GM21619 (cell line): Measurements from ENCODE around the gene PRPF19.

ENCODE experiments used
- ATAC-seq: cut with Tn5 transposase; IDR thresholded peaks from one replicate; pipeline ENCODE4 v1.9.1; 2021; ENCODE audit not compliant: unreplicated experiment

PRPF19 gene

GRCh38 chr11:60875366-60876167 lies 30.8 kb downstream of the PRPF19 start:
- no peak for ATAC-seq

DNA sequence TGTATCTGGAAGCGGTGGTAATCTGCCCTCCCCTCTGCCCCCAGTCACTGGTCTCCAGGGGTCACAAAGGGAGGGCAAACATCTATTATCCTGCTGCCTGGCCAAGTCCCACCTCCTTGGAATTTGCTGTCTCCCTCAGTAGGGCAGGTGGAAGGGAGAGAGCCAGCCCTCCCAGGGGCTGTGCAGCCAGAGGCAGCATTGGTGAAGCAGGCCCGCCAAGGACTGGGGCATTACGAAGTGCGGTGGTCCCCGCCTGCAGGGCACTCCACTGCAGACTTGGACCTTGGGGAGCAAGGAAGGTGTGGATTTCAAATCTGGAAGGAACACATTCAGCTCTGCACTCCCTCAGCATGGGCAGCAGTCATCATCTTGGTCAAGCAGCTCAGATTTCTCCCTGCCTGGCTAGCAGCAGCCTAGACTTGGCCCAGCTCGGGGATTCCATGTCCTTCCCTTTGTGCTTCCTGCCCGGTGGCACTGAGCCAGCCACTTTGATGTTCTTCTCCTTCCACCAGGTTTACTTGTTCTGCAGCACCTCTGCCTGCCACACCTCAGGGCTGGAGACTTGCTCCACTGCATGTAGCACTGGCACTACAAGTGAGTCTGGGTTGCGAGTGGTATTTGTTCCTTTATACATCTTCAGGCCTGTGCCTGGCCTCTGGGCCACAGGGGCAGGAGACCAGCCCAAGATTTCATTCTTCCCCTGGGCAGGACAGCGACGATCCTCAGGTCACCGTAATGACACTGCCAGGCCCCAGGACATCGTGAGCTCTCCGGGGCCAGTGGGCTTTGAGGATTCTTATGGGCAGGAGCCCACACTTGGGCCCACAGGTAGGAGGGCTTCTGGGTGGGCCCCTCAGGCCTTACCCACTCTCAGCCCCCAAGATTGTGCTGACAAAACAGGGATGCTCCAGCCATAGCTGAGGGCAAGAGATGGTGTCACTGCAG lies 31.7 kb downstream of the PRPF19 start:
- ATAC-seq = no peak

- no peak for ATAC-seq
Observed at GRCh38 chr11:60873533-60873932, 32.9 kb downstream of the PRPF19 start.

GRCh38 chr11:60872961-60873524 lies 33.3 kb downstream of the PRPF19 start:
- no peak for ATAC-seq

DNA sequence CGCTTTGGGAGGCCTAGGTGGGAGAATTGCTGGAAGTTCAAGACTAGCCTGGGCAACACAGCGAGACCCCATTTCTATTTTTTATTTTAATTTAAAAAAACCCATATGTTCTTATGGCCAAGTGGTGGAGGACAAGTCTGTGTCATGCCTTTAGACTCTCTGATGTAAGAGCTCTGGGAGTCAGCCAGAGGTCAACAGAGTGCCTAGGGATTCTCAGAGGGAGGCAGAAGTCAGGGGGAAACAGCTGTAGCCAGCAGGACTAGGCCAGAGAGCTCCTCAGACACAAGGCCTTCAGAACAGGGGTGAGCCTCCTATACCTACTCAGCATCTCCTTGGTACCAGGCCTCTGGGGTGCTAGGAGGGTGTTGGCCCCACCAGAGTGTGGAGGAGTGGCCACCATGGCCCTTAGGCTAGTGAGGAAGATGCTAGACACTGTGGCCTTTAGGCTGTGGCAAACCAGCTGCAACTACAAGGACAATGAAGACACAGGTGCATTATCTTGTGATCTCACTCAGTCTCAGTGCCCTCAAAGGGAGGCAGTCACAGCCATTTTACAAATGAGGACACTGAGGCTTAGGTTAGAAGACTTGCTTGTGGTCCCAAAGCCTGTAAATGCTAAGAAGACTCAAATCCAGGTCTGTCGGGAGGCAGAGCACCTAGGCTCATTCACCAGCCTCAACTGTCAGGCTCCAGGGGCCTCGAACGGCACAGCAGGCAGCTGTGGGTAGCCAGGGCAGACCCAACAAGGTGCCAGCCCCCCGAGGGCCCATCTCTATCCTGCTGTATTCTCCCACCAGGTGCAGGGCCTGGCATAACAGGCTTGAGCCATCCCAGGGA lies 34.0 kb downstream of the PRPF19 start:
- ATAC-seq = no peak

DNA sequence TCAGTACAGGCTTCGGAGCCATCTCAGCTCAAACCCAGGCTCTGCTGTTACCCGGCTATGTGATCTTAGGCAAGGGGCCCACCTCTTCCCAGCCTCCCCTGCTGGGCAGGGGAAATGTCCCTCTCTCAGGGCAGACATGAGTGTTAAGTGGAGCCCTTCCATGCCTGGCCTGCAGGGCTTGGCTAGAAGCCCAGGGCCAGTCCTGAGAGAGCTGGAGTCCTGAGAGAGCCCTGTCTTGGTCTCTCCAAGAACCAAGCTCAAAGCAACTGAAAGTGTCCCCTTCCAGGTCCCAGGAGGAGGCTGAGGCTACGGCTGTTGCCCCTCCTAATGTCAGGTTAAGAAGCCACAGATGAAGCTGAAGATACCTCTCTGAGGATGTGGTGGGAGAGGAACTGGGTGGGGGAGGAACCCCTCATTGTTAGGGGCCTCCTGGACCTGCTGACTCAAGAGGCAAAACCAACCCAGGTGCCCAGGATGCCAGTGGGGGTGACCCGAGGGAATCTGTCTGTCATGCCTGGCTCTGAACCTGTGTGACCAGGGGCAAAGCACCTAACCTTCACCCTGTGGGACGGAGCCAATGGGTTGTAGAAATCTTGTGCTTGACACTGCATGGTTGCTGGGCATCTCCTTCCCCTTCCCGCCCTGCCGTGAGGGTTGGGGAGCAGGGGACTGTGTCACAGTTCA lies 34.9 kb downstream of the PRPF19 start:
- no peak for ATAC-seq

DNA sequence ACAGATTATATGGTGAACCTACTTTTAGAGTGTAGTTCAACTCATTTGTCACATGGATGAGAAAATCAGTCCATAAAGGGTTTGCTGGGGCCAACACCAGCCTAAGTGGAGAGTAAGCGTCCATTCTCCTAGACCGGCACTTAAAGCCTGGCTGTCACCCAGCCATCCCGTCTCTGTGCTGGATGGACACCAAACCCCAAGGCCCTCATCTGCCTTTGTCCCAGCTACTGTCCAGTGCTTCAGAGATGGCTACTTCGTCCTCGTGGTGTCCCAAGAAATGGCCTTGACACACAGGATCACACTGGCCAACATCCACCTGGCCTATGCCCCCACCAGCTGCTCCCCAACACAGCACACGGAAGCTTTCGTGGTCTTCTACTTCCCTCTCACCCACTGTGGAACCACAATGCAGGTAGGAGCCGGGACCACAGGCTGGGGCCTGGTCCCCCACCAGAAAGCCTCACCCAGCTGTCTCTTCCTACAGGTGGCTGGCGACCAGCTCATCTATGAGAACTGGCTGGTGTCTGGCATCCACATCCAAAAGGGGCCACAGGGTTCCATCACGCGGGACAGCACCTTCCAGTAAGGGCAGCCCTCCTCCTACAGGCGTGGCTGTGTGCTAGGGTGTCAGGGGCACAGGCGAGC lies 35.5 kb downstream of the PRPF19 start:
- no peak for ATAC-seq

DNA sequence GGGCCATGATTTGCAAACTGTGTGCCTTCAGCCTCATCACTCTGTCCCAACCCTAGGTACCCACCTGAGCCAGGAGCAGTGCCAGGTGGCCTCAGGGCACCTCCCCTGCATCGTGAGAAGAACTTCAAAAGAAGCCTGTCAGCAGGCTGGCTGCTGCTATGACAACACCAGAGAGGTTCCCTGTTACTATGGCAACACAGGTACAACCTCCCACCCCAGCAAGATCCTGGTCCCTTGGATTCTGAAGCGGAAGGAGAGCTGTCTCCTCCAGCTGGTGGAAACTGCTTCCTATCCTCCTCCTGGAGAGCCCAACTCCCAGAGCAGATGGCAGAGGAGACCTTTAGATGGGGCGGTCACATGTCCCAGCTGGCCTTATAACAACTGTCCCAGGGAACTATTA lies 36.1 kb downstream of the PRPF19 start:
- no peak for ATAC-seq

- no peak for ATAC-seq
Observed at GRCh38 chr11:60869451-60869825, 36.9 kb downstream of the PRPF19 start.

GRCh38 chr11:60868682-60869450 lies 37.5 kb downstream of the PRPF19 start:
- no peak for ATAC-seq

DNA sequence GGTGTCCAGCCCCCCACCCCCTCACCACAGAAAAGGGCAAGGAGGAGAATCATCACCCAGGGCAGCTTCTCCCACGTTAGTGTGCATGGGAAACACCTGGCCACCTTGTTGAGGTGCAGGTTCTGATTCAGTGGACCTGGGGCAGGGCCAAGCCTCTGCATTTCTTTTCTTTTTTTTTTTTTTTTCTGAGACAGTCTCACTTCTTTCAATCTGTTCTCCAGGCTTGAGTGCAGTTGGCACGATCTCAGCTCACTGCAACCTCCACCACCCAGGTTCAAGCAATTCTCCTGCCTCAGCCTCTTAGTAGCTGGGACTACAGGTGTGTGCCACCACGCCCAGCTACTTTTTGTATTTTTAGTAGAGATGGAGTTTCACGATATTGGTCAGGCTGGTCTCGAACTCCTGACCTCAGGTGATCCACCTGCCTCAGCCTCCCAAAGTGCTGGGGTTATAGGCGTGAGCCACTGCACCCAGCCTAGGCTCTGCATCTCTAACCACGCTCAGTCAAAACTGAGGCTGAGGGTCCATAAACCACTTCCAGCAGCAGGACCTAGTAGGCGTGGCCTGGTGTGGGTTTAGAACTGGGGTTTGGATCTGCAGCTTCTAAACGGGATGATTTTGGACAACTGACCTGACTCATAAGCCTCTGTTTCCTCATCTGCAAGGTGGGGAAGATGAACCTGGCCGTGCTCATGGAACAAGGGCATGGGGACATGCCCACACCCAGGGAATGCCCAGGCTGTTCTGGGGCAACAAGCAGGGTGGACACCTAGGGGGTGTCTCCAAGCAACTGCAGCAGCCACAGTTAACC lies 38.3 kb downstream of the PRPF19 start:
- no peak for ATAC-seq

GRCh38 chr11:60866911-60867870 lies 39.2 kb downstream of the PRPF19 start, which contains the start of gene ZP1:
Gene ZP1, plus strand, starts transcription at chr11:60867542. Its CDS starts 20 bp downstream, at chr11:60867562.
- no peak for ATAC-seq

- ATAC-seq = no peak
Observed at GRCh38 chr11:60864856-60865513, 41.4 kb downstream of the PRPF19 start.

- ATAC-seq = no peak
Observed at GRCh38 chr11:60863550-60864521, 42.5 kb downstream of the PRPF19 start.

DNA sequence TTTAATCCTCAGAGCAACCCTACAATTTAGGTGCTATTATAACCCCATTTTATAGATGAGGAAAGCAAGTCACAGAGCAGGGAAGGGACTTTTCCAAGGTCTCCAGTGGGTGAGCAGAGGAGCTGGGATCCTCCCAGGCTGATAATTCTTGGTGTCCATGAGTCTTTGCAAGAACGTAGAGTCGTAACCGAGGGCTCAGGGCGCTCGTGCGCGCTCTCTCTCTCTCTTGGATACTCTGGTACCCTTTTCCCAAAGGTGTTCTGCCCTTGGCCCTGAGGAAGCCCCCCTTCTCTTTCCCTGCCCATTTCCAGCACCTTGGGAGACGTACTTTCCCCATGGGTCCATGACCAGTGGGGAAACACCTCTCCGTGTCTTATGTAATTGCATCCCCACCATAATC lies 44.2 kb downstream of the PRPF19 start:
- no peak for ATAC-seq
